BJ (cell line): ENCODE measurements around the gene PSEN2. TPM values are rescaled to one million over a fixed set of nuclear protein-coding genes. Genes with fewer than 3 reads are reported as not detected.

ENCODE experiments used
- CTCF ChIA-PET: fragments of 350-600 bp; formaldehyde crosslinking; extraction: SDS; loops from one replicate; lab custom pipeline; 2021; ENCODE audit warnings: antibody characterized with exemption, inconsistent platforms; lab: Yijun Ruan, JAX
- POLR2A ChIA-PET: fragments of 300-600 bp; sonication (Branson Sonifier 250); formaldehyde crosslinking; extraction: SDS; loops from one replicate; lab custom pipeline; 2021; ENCODE audit warnings: antibody characterized with exemption; lab: Charles Lee
- DNase-seq: peaks from one replicate; pipeline ENCODE4 v3.0.0-alpha.2; 2011; ENCODE audit warnings: low read depth
- H3K27me3 ChIP-seq: 2 replicates; pipeline ENCODE4 v1.6.0; 2011; ENCODE audit warnings: low read length; ENCODE audit not compliant: control insufficient read depth, insufficient read depth
- H3K36me3 ChIP-seq: 2 replicates; pipeline ENCODE4 v1.5.1; 2011; ENCODE audit warnings: low read length; ENCODE audit not compliant: control insufficient read depth, insufficient read depth
- H3K4me3 ChIP-seq: 2 replicates; pipeline ENCODE4 v1.5.1; 2011; ENCODE audit warnings: low read depth, mild to moderate bottlenecking, control low read depth, low read length
- polyA plus RNA-seq: library from polyadenylated mRNA; depleted of rRNA; stranded (reverse); fragments of >200 nt; gene quantifications from 2 replicates; pipeline ENCODE4 v1.2.3, GENCODE V29; 2011
- TF ChIP-seq, protein P1 (sequence below): IDR thresholded peaks from 2 replicates; pipeline ENCODE4 v1.5.1; 2011; ENCODE audit warnings: low read depth, mild to moderate bottlenecking, control low read depth, inconsistent platforms, low read length, moderate library complexity; ENCODE audit not compliant: insufficient read depth

Gene PSEN2
- polyA plus RNA-seq, 1 experiment = 32.1 TPM

DNA sequence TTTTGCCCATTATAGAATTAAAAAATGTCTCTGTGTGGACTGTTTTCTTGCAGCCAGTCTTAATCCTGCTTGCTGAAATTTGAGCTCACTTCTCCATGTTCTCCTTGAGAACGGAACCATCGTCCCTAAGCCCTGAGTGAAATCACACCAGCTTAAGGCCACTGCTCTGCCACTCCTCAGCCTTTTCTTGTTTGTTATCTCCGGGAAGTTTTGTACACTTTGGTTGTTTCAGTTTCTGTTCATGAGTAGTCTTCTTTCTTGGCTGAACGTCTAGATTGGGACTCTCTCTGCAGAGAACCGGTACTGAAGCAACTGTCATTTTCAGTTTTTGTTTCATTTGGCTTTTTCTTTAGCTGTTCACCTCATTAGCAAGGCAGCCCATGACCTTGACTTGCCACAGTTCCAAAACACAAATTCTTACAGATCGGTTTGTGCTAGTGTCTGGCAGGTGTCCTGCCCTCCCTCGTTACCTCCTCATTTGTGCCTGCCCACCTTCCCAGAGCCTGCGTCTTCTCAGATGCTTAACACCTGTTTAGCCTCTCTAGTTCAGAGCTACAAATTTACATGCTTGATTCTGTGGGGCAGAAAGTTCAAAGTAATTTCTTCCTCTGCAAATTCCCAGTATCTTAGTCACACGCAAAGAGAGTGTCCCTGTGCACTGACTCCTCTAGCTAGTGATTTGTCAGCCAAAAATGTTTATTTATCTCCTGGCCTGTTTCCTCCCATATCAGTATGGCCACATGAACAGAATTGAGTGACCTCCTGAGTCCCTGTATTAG lies 12.4 kb downstream of the PSEN2 start:
- ChIA-PET CTCF (interaction anchor here (0.6 to 1.1 kb wide), 3 partner anchors 10 to 14 kb away, joined by 3 read pairs; no protein-coding TSS in a partner anchor), POLR2A (no interaction called here)
- DNase-seq = no peak
- no peaks in the 10 kb centered on the region for H3K27me3 ChIP-seq
- no peak overlapping the region for H3K4me3 ChIP-seq
- TF ChIP-seq, protein P1, sequence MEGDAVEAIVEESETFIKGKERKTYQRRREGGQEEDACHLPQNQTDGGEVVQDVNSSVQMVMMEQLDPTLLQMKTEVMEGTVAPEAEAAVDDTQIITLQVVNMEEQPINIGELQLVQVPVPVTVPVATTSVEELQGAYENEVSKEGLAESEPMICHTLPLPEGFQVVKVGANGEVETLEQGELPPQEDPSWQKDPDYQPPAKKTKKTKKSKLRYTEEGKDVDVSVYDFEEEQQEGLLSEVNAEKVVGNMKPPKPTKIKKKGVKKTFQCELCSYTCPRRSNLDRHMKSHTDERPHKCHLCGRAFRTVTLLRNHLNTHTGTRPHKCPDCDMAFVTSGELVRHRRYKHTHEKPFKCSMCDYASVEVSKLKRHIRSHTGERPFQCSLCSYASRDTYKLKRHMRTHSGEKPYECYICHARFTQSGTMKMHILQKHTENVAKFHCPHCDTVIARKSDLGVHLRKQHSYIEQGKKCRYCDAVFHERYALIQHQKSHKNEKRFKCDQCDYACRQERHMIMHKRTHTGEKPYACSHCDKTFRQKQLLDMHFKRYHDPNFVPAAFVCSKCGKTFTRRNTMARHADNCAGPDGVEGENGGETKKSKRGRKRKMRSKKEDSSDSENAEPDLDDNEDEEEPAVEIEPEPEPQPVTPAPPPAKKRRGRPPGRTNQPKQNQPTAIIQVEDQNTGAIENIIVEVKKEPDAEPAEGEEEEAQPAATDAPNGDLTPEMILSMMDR = no peak
- peaks cover 4% of the 10 kb centered on the region for H3K36me3 ChIP-seq

DNA sequence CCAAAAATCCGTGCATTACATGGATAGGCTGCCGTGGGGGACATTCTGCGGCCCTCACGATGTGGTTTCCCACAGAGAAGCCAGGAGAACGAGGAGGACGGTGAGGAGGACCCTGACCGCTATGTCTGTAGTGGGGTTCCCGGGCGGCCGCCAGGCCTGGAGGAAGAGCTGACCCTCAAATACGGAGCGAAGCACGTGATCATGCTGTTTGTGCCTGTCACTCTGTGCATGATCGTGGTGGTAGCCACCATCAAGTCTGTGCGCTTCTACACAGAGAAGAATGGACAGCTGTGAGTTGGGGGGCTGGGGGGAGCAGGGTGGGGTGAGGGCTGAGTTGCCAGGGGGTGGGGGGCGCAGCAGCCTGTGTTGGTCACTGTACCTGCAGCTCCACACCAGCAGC lies 13.2 kb downstream of the PSEN2 start:
- no peak for DNase-seq
- H3K27me3 ChIP-seq = no peaks in the 10 kb centered on the region
- H3K4me3 ChIP-seq = no peak overlapping the region
- ChIA-PET POLR2A (no interaction called here), CTCF (interaction anchor here (0.6 to 1.0 kb wide), 2 partner anchors 249 to 703 kb away, joined by 3 read pairs; no protein-coding TSS in a partner anchor)
- TF ChIP-seq, protein P1 = no peak
- peaks cover 6% of the 10 kb centered on the region for H3K36me3 ChIP-seq

DNA sequence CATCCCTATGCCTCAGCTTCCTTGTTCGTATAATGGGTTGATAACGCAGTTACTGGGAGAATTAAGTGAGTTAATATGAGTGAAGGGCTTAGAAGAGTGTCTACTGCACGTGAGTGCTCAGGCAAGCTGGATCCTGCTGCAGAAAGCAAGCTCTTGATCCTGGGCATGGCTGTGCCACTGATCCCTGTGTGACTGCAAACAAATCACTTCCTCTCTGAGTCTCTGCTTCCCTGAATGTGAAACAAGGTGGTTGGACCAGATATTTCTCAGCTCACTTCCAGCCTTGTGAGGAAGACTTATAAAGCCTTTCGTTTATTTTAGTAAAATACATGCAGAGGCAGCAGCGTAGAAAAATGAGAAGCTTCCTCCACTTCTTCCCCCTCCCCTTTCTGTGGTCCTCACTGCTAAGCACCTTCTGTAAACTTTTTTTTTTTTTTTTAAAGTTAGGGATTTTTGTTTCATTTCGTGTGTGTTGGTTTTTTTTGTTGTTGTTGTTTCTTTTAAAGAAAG lies 13.8 kb downstream of the PSEN2 start:
- CTCF ChIA-PET = interaction anchor here (0.6 to 1.0 kb wide), 2 partner anchors 250 to 702 kb away, joined by 3 read pairs; no protein-coding TSS in a partner anchor
- TF ChIP-seq, protein P1 = no peak
- H3K36me3 ChIP-seq = peaks cover 6% of the 10 kb centered on the region
- no peaks in the 10 kb centered on the region for H3K27me3 ChIP-seq
- POLR2A ChIA-PET = no interaction called here
- no peak for DNase-seq
- no peak overlapping the region for H3K4me3 ChIP-seq

DNA sequence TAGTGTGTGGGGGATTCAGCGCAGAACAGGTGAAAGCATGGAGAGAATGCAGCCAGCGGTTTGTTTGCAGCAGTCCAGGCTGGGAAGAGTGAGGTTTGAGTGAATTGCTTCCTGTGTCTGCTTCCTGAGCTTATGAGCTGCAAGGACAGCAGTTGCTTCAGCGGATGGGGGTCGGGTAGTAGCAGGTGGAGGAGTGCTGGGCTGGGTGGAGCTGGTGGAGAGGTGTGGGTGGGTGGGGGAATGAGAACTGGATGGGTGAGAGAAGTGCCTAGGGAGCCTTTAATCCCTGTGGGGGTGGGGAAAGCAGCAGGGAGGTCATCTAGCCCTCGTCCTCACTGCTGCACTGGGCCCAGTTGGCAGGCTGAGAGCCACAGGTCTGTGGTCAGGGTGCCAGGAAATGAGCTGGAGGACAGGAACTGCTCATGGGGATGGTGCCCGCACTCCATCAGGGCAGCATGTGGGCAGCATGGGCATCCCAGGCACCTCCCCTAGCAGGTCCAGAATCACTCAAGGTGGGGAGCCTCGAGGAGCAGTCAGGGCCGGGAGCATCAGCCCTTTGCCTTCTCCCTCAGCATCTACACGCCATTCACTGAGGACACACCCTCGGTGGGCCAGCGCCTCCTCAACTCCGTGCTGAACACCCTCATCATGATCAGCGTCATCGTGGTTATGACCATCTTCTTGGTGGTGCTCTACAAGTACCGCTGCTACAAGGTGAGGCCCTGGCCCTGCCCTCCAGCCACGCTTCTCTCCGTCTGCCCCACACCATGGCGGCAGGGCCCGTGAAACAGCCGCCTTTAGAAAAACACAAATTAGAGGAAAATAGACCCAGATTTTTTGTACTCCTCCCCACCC lies 14.8 kb downstream of the PSEN2 start:
- Histone ChIP-seq H3K27me3 (no peaks in the 10 kb centered on the region), H3K36me3 (peaks cover 6% of the 10 kb centered on the region), H3K4me3 (no peak overlapping the region)
- ChIA-PET CTCF (interaction anchor here (0.6 to 1.0 kb wide), 3 partner anchors 12 to 251 kb away, joined by 3 to 4 read pairs (median 3); no protein-coding TSS in a partner anchor), POLR2A (no interaction called here)
- TF ChIP-seq, protein P1 = no peak
- DNase-seq = no peak
